ENCODE measurements around the gene PRRT1.

Gene PRRT1

GRCh38 chr6:32173051-32173727, 21.4 kb upstream of the PRRT1 start:
- peak overlapping the region; percentile 13 for H3K4ac ChIP-seq (ENCODE audit: low read depth, low read length)
- no peak overlapping the region for H2AK5ac ChIP-seq (ENCODE audit: low read length)
- no peak overlapping the region for H3K4me3 ChIP-seq (ENCODE audit: low read depth, low read length)
- WGBS (ENCODE audit: extremely low coverage, insufficient coverage, insufficient read length), result no CpG with 5 or more reads among the region's 4 CpGs
- H4K12ac ChIP-seq (ENCODE audit: low read depth, low read length), result no peak overlapping the region
- H3K4me1 ChIP-seq (ENCODE audit: control insufficient read depth in 1 of 2, insufficient read depth in 2 of 2, low read length in 2 of 2), result peaks cover 13 to 27% of the 10 kb centered on the region in 2 experiments
- peaks cover 14% of the 10 kb centered on the region for H3K79me1 ChIP-seq (ENCODE audit: low read length)
- peak overlapping the region; percentile 38 for H2BK5ac ChIP-seq (ENCODE audit: low read depth, low read length, poor library complexity)
- H3K79me2 ChIP-seq (ENCODE audit: control insufficient read depth, insufficient read depth, low read length, poor library complexity), result peaks cover 7% of the 10 kb centered on the region
- no peak overlapping the region for H2BK120ac ChIP-seq (ENCODE audit: insufficient read depth, low read length, poor library complexity)
- H3K18ac ChIP-seq (ENCODE audit: low read length), result no peak overlapping the region
- H3K27ac ChIP-seq (ENCODE audit: low read depth, low read length), result peak overlapping the region; percentile 45
- peak overlapping the region; percentile 45 for H3K9ac ChIP-seq (ENCODE audit: low read length)
- H3K14ac ChIP-seq (ENCODE audit: low read length), result no peak overlapping the region
- no peak overlapping the region for H4K8ac ChIP-seq (ENCODE audit: low read depth, low read length)
- no peaks in the 10 kb centered on the region for H3K27me3 ChIP-seq (ENCODE audit: insufficient read depth, low read length)
- peaks cover 31 to 34% of the 10 kb centered on the region in 2 experiments for H3K36me3 ChIP-seq (ENCODE audit: control insufficient read depth in 1 of 2, insufficient read depth in 2 of 2, low read length in 2 of 2)
- H3K4me2 ChIP-seq (ENCODE audit: low read length), result peak overlapping the region; percentile 1
- H2BK12ac ChIP-seq (ENCODE audit: low read length), result no peak overlapping the region
- no peaks in the 10 kb centered on the region for H3K9me3 ChIP-seq (ENCODE audit: insufficient read depth, low read depth, low read length)
- H3K23ac ChIP-seq (ENCODE audit: low read length), result no peak overlapping the region
- no peak overlapping the region for H4K91ac ChIP-seq (ENCODE audit: low read depth, low read length)
- no peak for DNase-seq
- H2AFZ ChIP-seq (ENCODE audit: insufficient read depth, low read length, poor library complexity), result no peak overlapping the region

DNA sequence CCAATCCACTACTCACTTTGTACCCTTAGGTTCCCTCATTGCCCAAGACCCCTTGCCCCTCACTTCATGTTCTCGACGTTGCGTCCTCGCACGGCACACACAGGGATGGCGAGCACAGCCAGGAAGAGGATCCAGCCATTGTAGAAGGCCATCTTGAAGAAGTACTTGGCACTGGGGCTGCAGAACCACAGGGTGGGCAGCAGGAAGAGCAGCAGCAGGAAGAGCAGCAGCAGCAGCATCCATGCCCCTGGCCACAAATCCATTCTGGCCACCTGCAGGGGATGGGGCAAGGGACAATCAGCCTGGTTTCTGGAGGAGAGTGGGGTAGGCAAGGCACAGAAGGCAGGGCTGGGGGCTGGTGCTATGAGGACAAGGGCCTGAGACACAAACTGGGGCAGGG, 19.5 kb upstream of the PRRT1 start:
- no peak overlapping the region for H3K4me3 ChIP-seq (ENCODE audit: low read depth, low read length)
- no peak overlapping the region for H3K9ac ChIP-seq (ENCODE audit: low read length)
- no CpG with 5 or more reads among the region's 6 CpGs for WGBS (ENCODE audit: extremely low coverage, insufficient coverage, insufficient read length)

GRCh38 chr6:32170294-32170693, 18.6 kb upstream of the PRRT1 start:
- H3K36me3 ChIP-seq (ENCODE audit: control insufficient read depth in 1 of 2, insufficient read depth in 2 of 2, low read length in 2 of 2), result peaks cover 55 to 59% of the 10 kb centered on the region in 2 experiments
- peaks cover 2% of the 10 kb centered on the region for H3K79me2 ChIP-seq (ENCODE audit: control insufficient read depth, insufficient read depth, low read length, poor library complexity)
- no peak for DNase-seq
- WGBS (ENCODE audit: extremely low coverage, insufficient coverage, insufficient read length), result no CpG with 5 or more reads among the region's 11 CpGs
- no peak overlapping the region for H3K18ac ChIP-seq (ENCODE audit: low read length)
- H4K12ac ChIP-seq (ENCODE audit: low read depth, low read length), result no peak overlapping the region
- no peak overlapping the region for H2AFZ ChIP-seq (ENCODE audit: insufficient read depth, low read length, poor library complexity)
- no peak overlapping the region for H3K23ac ChIP-seq (ENCODE audit: low read length)
- H3K27ac ChIP-seq (ENCODE audit: low read depth, low read length), result no peak overlapping the region
- H3K9me3 ChIP-seq (ENCODE audit: insufficient read depth, low read depth, low read length), result no peaks in the 10 kb centered on the region
- H3K4me3 ChIP-seq (ENCODE audit: low read depth, low read length), result no peak overlapping the region
- H2AK5ac ChIP-seq (ENCODE audit: low read length), result no peak overlapping the region
- H2BK120ac ChIP-seq (ENCODE audit: insufficient read depth, low read length, poor library complexity), result no peak overlapping the region
- H3K4ac ChIP-seq (ENCODE audit: low read depth, low read length), result no peak overlapping the region
- peaks cover 18 to 24% of the 10 kb centered on the region in 2 experiments for H3K4me1 ChIP-seq (ENCODE audit: control insufficient read depth in 1 of 2, insufficient read depth in 2 of 2, low read length in 2 of 2)
- no peak overlapping the region for H2BK5ac ChIP-seq (ENCODE audit: low read depth, low read length, poor library complexity)
- no peak overlapping the region for H4K91ac ChIP-seq (ENCODE audit: low read depth, low read length)
- no peaks in the 10 kb centered on the region for H3K79me1 ChIP-seq (ENCODE audit: low read length)
- no peak overlapping the region for H3K9ac ChIP-seq (ENCODE audit: low read length)
- no peak overlapping the region for H4K8ac ChIP-seq (ENCODE audit: low read depth, low read length)
- no peak overlapping the region for H3K14ac ChIP-seq (ENCODE audit: low read length)
- no peak overlapping the region for H3K4me2 ChIP-seq (ENCODE audit: low read length)
- no peaks in the 10 kb centered on the region for H3K27me3 ChIP-seq (ENCODE audit: insufficient read depth, low read length)
- no peak overlapping the region for H2BK12ac ChIP-seq (ENCODE audit: low read length)

More for the DNA sequence above, 19.5 kb upstream of the PRRT1 start:
- Histone ChIP-seq H2BK12ac (ENCODE audit: low read length) (no peak overlapping the region), H3K79me2 (ENCODE audit: control insufficient read depth, insufficient read depth, low read length, poor library complexity) (peaks cover 7% of the 10 kb centered on the region), H3K4me2 (ENCODE audit: low read length) (no peak overlapping the region), H3K18ac (ENCODE audit: low read length) (no peak overlapping the region), H3K36me3 (ENCODE audit: control insufficient read depth in 1 of 2, insufficient read depth in 2 of 2, low read length in 2 of 2) (peaks cover 51 to 53% of the 10 kb centered on the region in 2 experiments), H3K23ac (ENCODE audit: low read length) (no peak overlapping the region), H3K14ac (ENCODE audit: low read length) (no peak overlapping the region), H3K27me3 (ENCODE audit: insufficient read depth, low read length) (no peaks in the 10 kb centered on the region), H4K12ac (ENCODE audit: low read depth, low read length) (no peak overlapping the region), H2BK5ac (ENCODE audit: low read depth, low read length, poor library complexity) (no peak overlapping the region), H4K91ac (ENCODE audit: low read depth, low read length) (no peak overlapping the region), H3K9me3 (ENCODE audit: insufficient read depth, low read depth, low read length) (no peaks in the 10 kb centered on the region), H4K8ac (ENCODE audit: low read depth, low read length) (no peak overlapping the region), H2AK5ac (ENCODE audit: low read length) (no peak overlapping the region), H2BK120ac (ENCODE audit: insufficient read depth, low read length, poor library complexity) (no peak overlapping the region), H3K27ac (ENCODE audit: low read depth, low read length) (no peak overlapping the region), H3K4me1 (ENCODE audit: control insufficient read depth in 1 of 2, insufficient read depth in 2 of 2, low read length in 2 of 2) (peaks cover 20 to 24% of the 10 kb centered on the region in 2 experiments), H2AFZ (ENCODE audit: insufficient read depth, low read length, poor library complexity) (no peak overlapping the region), H3K4ac (ENCODE audit: low read depth, low read length) (no peak overlapping the region), H3K79me1 (ENCODE audit: low read length) (peaks cover 4% of the 10 kb centered on the region)
- DNase-seq, result no peak

GRCh38 chr6:32168807-32169591, 17.3 kb upstream of the PRRT1 start:
- no peaks in the 10 kb centered on the region for H3K27me3 ChIP-seq (ENCODE audit: insufficient read depth, low read length)
- H2BK120ac ChIP-seq (ENCODE audit: insufficient read depth, low read length, poor library complexity), result no peak overlapping the region
- H2BK12ac ChIP-seq (ENCODE audit: low read length), result no peak overlapping the region

More at GRCh38 chr6:32168807-32169591, 17.3 kb upstream of the PRRT1 start:
- H3K4me1 ChIP-seq (ENCODE audit: control insufficient read depth in 1 of 2, insufficient read depth in 2 of 2, low read length in 2 of 2), result peaks cover 16 to 18% of the 10 kb centered on the region in 2 experiments
- no peak overlapping the region for H3K4ac ChIP-seq (ENCODE audit: low read depth, low read length)
- no peaks in the 10 kb centered on the region for H3K79me1 ChIP-seq (ENCODE audit: low read length)
- no CpG with 5 or more reads among the region's 11 CpGs for WGBS (ENCODE audit: extremely low coverage, insufficient coverage, insufficient read length)
- H4K12ac ChIP-seq (ENCODE audit: low read depth, low read length), result no peak overlapping the region
- H3K23ac ChIP-seq (ENCODE audit: low read length), result no peak overlapping the region
- H3K9ac ChIP-seq (ENCODE audit: low read length), result no peak overlapping the region
- H2AFZ ChIP-seq (ENCODE audit: insufficient read depth, low read length, poor library complexity), result no peak overlapping the region
- H4K91ac ChIP-seq (ENCODE audit: low read depth, low read length), result no peak overlapping the region
- no peak overlapping the region for H2BK5ac ChIP-seq (ENCODE audit: low read depth, low read length, poor library complexity)
- no peak overlapping the region for H4K8ac ChIP-seq (ENCODE audit: low read depth, low read length)
- H3K9me3 ChIP-seq (ENCODE audit: insufficient read depth, low read depth, low read length), result no peaks in the 10 kb centered on the region
- no peak for DNase-seq
- no peak overlapping the region for H3K4me3 ChIP-seq (ENCODE audit: low read depth, low read length)
- no peak overlapping the region for H3K27ac ChIP-seq (ENCODE audit: low read depth, low read length)
- no peak overlapping the region for H3K4me2 ChIP-seq (ENCODE audit: low read length)
- H3K18ac ChIP-seq (ENCODE audit: low read length), result no peak overlapping the region
- H3K79me2 ChIP-seq (ENCODE audit: control insufficient read depth, insufficient read depth, low read length, poor library complexity), result no peaks in the 10 kb centered on the region
- H3K36me3 ChIP-seq (ENCODE audit: control insufficient read depth in 1 of 2, insufficient read depth in 2 of 2, low read length in 2 of 2), result peaks cover 55 to 63% of the 10 kb centered on the region in 2 experiments
- H2AK5ac ChIP-seq (ENCODE audit: low read length), result no peak overlapping the region
- no peak overlapping the region for H3K14ac ChIP-seq (ENCODE audit: low read length)

All from trophoblast cell (in vitro differentiated cells and primary cell).